ENCODE measurements around the gene CDK2. TPM values are rescaled to one million over a fixed set of nuclear protein-coding genes. Genes with fewer than 3 reads are reported as not detected.

The CDK2 gene
- total RNA-seq, 1 donor from 2014 or later, result 28.0 TPM

- TF ChIP-seq CTCF (IDR thresholded peaks at IDR 0.05), result no peak
- no peaks in the 10 kb centered on the region for H3K9me3 ChIP-seq
- H3K27ac ChIP-seq, result peak overlapping the region; percentile 13
- no peaks in the 10 kb centered on the region for H3K27me3 ChIP-seq
- H3K4me1 ChIP-seq, result peaks cover 23% of the 10 kb centered on the region
- intact Hi-C loops (cut with DNase I), result no loop called here
- ATAC-seq (no peak), DNase-seq (peak; percentile 66)
- H3K36me3 ChIP-seq, result peaks cover 4% of the 10 kb centered on the region
- peak overlapping the region; percentile 17 for H3K4me3 ChIP-seq
Measured at GRCh38 chr12:55935738-55936151, 30.9 kb upstream of the CDK2 start.

- Histone ChIP-seq H3K4me1 (peaks cover 11% of the 10 kb centered on the region), H3K9me3 (no peaks in the 10 kb centered on the region), H3K27ac (no peak overlapping the region), H3K36me3 (peaks cover 17% of the 10 kb centered on the region), H3K27me3 (no peaks in the 10 kb centered on the region), H3K4me3 (no peak overlapping the region)
- no peak for DNase-seq
- TF ChIP-seq CTCF (IDR thresholded peaks at IDR 0.05), result no peak
- intact Hi-C loops (cut with DNase I), result no loop called here
- no peak for ATAC-seq
Measured at GRCh38 chr12:55937981-55938380, 28.6 kb upstream of the CDK2 start.

- H3K4me3 ChIP-seq, result no peak overlapping the region
- H3K27ac ChIP-seq, result no peak overlapping the region
- TF ChIP-seq CTCF (IDR thresholded peaks at IDR 0.05), result no peak
- H3K27me3 ChIP-seq, result no peaks in the 10 kb centered on the region
- peaks cover 3% of the 10 kb centered on the region for H3K4me1 ChIP-seq
- H3K9me3 ChIP-seq, result no peaks in the 10 kb centered on the region
- ATAC-seq (no peak), DNase-seq (no peak)
- H3K36me3 ChIP-seq, result peaks cover 23% of the 10 kb centered on the region
- intact Hi-C loops (cut with DNase I), result no loop called here
Measured at GRCh38 chr12:55938826-55939501, 27.7 kb upstream of the CDK2 start.

GRCh38 chr12:55940065-55940732, 26.4 kb upstream of the CDK2 start:
- Histone ChIP-seq H3K27ac (no peak overlapping the region), H3K9me3 (no peaks in the 10 kb centered on the region), H3K4me3 (no peak overlapping the region), H3K36me3 (peaks cover 26% of the 10 kb centered on the region), H3K27me3 (no peaks in the 10 kb centered on the region), H3K4me1 (peaks cover 3% of the 10 kb centered on the region)
- DNase-seq (peak; percentile 88), ATAC-seq (peak; percentile 98)
- TF ChIP-seq CTCF (IDR thresholded peaks at IDR 0.05), result peak; percentile 94
- intact Hi-C loops (cut with DNase I), result no loop called here

- no peak for ATAC-seq
Measured at GRCh38 chr12:55942055-55942454, 24.6 kb upstream of the CDK2 start.

More at GRCh38 chr12:55942055-55942454, 24.6 kb upstream of the CDK2 start:
- Histone ChIP-seq H3K27ac (no peak overlapping the region), H3K27me3 (no peaks in the 10 kb centered on the region), H3K9me3 (no peaks in the 10 kb centered on the region), H3K36me3 (peaks cover 36% of the 10 kb centered on the region), H3K4me1 (peaks cover 3% of the 10 kb centered on the region), H3K4me3 (no peak overlapping the region)
- TF ChIP-seq CTCF (IDR thresholded peaks at IDR 0.05), result no peak
- DNase-seq, result no peak
- intact Hi-C loops (cut with DNase I), result no loop called here
